HepG2 (cell line): Measurements from ENCODE around the gene FKBP8. TPM values are rescaled to one million over a fixed set of nuclear protein-coding genes. Genes with fewer than 3 reads are reported as not detected.

Source experiments
- BCL6 ChIP-seq: IDR thresholded peaks from 2 replicates; pipeline ENCODE4 v1.6.1; 2016; ENCODE audit warnings: missing genetic modification reagents, missing compliant biosample characterization
- ELF3 ChIP-seq: IDR thresholded peaks from 2 replicates; pipeline ENCODE4 v1.6.1; 2016; ENCODE audit warnings: missing genetic modification reagents, missing compliant biosample characterization
- IRF2 ChIP-seq: IDR thresholded peaks from 2 replicates; pipeline ENCODE4 v1.6.1; 2018; ENCODE audit warnings: missing genetic modification reagents, missing compliant biosample characterization
- KLF16 ChIP-seq, 2 experiments: sonication (generic) in 1 of 2; formaldehyde crosslinking in 1 of 2; IDR thresholded peaks; 2 replicates each; pipeline versions ENCODE4 v1.6.1 to v1.8.0; 2016 to 2023; ENCODE audit warnings: missing genetic modification reagents in 2 of 2, missing compliant biosample characterization in 1 of 2
- MED1 ChIP-seq: sonication (generic); formaldehyde crosslinking; IDR thresholded peaks from 2 replicates; pipeline ENCODE4 v1.4.0; 2020; ENCODE audit warnings: missing genetic modification reagents
- NFIB ChIP-seq: sonication (generic); formaldehyde crosslinking; IDR thresholded peaks from 2 replicates; pipeline ENCODE4 v1.9.0; 2021; ENCODE audit warnings: missing genetic modification reagents, mild to moderate bottlenecking, borderline replicate concordance
- NFKB2 ChIP-seq: sonication (generic); formaldehyde crosslinking; IDR thresholded peaks from 2 replicates; pipeline ENCODE4 v1.4.0; 2020; ENCODE audit warnings: missing genetic modification reagents, borderline replicate concordance
- ZEB1 ChIP-seq: IDR thresholded peaks from 2 replicates; pipeline ENCODE4 v1.6.1; 2012; ENCODE audit warnings: mild to moderate bottlenecking, low read depth, inconsistent platforms; ENCODE audit not compliant: insufficient replicate concordance
- ZNF263 ChIP-seq: sonication (generic); formaldehyde crosslinking; IDR thresholded peaks from 2 replicates; pipeline ENCODE4 v1.4.0; 2020; ENCODE audit warnings: missing genetic modification reagents
- ZNF629 ChIP-seq: sonication (generic); formaldehyde crosslinking; conservative IDR thresholded peaks from 2 replicates; pipeline ENCODE4 v1.5.0; 2020; ENCODE audit warnings: missing genetic modification reagents
- ZNF746 ChIP-seq: sonication (generic); formaldehyde crosslinking; IDR thresholded peaks from 2 replicates; pipeline ENCODE4 v1.8.0; 2022; ENCODE audit warnings: mild to moderate bottlenecking, missing genetic modification reagents
- polyA plus RNA-seq, 8 experiments: library from polyadenylated mRNA; depleted of rRNA in 3 of 8; stranded (reverse) in 7 of 8; unstranded in 1 of 8; fragments of >200 nt; fragmentation: Illumina TruSeq in 4 of 8; extraction: Trizol in 4 of 8; gene quantifications; 2 replicates each; pipeline versions ENCODE4 v1.2.1 to v1.2.3, GENCODE V29; 2011 to 2016; ENCODE audit warnings: low read depth in 4 of 8, missing spikeins in 1 of 8, mixed read lengths in 1 of 8; ENCODE audit not compliant: insufficient read depth in 1 of 8
- total RNA-seq, 5 experiments: library from RNA; depleted of rRNA; stranded (reverse); fragments of >200 nt; fragmentation: Illumina TruSeq; extraction: Trizol; gene quantifications; 2 replicates each; pipeline ENCODE4 v1.2.3, GENCODE V29; 2016; ENCODE audit warnings: low read depth in 1 of 5
- TF ChIP-seq, protein P1 (sequence below): sonication (generic); formaldehyde crosslinking; IDR thresholded peaks from 2 replicates; pipeline ENCODE4 v1.4.0; 2020; ENCODE audit warnings: missing genetic modification reagents, borderline replicate concordance
- TF ChIP-seq, protein P2 (sequence below): sonication (generic); formaldehyde crosslinking; IDR thresholded peaks from 2 replicates; pipeline ENCODE4 v1.4.0; 2020; ENCODE audit warnings: mild to moderate bottlenecking, missing genetic modification reagents
- TF ChIP-seq, protein P3 (sequence below): sonication (generic); formaldehyde crosslinking; IDR thresholded peaks from 2 replicates; pipeline ENCODE4 v1.4.0; 2020; ENCODE audit warnings: missing genetic modification reagents
- TF ChIP-seq, protein P4 (sequence below): sonication (generic); formaldehyde crosslinking; IDR thresholded peaks from 2 replicates; pipeline ENCODE4 v1.4.0; 2020; ENCODE audit warnings: missing genetic modification reagents, mild to moderate bottlenecking, borderline replicate concordance
- TF ChIP-seq, protein P5 (sequence below): IDR thresholded peaks from 2 replicates; pipeline ENCODE4 v1.6.1; 2016; ENCODE audit warnings: mild to moderate bottlenecking
- TF ChIP-seq, protein P6 (sequence below): sonication (generic); IDR thresholded peaks from 2 replicates; pipeline ENCODE4 v1.6.1; 2016; ENCODE audit warnings: low read depth, borderline replicate concordance

The FKBP8 gene
- total and polyA plus RNA-seq, 2 of the 13 experiments (the other 11 are each of a cell fraction or from before 2014, with no cell fraction given): 81.7 to 93.9 TPM

DNA sequence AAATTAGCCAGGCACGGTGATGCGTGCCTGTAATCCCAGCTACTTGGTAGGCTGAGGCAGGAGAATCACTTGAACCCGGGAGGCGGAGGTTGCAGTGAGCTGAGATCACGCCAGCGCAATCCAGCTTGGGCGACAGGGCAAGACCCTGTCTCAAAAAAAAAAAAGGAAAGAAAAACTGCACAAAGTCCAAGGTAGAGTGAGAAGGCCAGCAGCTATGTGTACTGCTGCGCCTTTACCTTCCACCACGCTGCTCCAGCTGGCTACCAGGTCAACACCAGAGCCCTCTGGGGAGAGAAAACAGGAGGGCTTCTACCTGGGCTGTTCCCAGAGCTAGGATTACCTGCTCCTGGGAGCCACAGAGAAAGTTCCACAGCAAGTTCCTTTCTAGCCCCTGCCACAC, 24.7 kb downstream of the FKBP8 start (continued):
- TF ChIP-seq IRF2 (CRISPR knock-in tag) (peak; percentile 34; the same call in 1 of the 2 replicates), ELF3 (peak; percentile 43), NFIB (CRISPR knock-in tag) (no peak), ZEB1 (peak; percentile 76), ZNF629 (peak; percentile 41; the same call in 1 of the 2 replicates), MED1 (peak; percentile 85), ZNF263 (CRISPR knock-in tag) (0 out of 2 replicates have a peak, but pooled peaks have one; percentile 41), ZNF746 (peak; percentile 67; the same call in 1 of the 2 replicates), KLF16 (CRISPR knock-in tag; IDR thresholded peaks at IDR 0.05) (peak in 1 of 2 experiments; percentile 48; a peak in 1 of 4 replicates), NFKB2 (CRISPR knock-in tag) (peak; percentile 27; the same call in 1 of the 2 replicates), BCL6 (CRISPR knock-in tag) (peak; percentile 85)
- TF ChIP-seq, protein P1, sequence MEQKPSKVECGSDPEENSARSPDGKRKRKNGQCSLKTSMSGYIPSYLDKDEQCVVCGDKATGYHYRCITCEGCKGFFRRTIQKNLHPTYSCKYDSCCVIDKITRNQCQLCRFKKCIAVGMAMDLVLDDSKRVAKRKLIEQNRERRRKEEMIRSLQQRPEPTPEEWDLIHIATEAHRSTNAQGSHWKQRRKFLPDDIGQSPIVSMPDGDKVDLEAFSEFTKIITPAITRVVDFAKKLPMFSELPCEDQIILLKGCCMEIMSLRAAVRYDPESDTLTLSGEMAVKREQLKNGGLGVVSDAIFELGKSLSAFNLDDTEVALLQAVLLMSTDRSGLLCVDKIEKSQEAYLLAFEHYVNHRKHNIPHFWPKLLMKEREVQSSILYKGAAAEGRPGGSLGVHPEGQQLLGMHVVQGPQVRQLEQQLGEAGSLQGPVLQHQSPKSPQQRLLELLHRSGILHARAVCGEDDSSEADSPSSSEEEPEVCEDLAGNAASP (CRISPR knock-in tag): peak; percentile 63; the same call in 1 of the 2 replicates
- TF ChIP-seq, protein P2, sequence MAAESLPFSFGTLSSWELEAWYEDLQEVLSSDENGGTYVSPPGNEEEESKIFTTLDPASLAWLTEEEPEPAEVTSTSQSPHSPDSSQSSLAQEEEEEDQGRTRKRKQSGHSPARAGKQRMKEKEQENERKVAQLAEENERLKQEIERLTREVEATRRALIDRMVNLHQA (CRISPR knock-in tag): no peak
- TF ChIP-seq, protein P3, sequence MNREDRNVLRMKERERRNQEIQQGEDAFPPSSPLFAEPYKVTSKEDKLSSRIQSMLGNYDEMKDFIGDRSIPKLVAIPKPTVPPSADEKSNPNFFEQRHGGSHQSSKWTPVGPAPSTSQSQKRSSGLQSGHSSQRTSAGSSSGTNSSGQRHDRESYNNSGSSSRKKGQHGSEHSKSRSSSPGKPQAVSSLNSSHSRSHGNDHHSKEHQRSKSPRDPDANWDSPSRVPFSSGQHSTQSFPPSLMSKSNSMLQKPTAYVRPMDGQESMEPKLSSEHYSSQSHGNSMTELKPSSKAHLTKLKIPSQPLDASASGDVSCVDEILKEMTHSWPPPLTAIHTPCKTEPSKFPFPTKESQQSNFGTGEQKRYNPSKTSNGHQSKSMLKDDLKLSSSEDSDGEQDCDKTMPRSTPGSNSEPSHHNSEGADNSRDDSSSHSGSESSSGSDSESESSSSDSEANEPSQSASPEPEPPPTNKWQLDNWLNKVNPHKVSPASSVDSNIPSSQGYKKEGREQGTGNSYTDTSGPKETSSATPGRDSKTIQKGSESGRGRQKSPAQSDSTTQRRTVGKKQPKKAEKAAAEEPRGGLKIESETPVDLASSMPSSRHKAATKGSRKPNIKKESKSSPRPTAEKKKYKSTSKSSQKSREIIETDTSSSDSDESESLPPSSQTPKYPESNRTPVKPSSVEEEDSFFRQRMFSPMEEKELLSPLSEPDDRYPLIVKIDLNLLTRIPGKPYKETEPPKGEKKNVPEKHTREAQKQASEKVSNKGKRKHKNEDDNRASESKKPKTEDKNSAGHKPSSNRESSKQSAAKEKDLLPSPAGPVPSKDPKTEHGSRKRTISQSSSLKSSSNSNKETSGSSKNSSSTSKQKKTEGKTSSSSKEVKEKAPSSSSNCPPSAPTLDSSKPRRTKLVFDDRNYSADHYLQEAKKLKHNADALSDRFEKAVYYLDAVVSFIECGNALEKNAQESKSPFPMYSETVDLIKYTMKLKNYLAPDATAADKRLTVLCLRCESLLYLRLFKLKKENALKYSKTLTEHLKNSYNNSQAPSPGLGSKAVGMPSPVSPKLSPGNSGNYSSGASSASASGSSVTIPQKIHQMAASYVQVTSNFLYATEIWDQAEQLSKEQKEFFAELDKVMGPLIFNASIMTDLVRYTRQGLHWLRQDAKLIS (CRISPR knock-in tag): no peak
- TF ChIP-seq, protein P4, sequence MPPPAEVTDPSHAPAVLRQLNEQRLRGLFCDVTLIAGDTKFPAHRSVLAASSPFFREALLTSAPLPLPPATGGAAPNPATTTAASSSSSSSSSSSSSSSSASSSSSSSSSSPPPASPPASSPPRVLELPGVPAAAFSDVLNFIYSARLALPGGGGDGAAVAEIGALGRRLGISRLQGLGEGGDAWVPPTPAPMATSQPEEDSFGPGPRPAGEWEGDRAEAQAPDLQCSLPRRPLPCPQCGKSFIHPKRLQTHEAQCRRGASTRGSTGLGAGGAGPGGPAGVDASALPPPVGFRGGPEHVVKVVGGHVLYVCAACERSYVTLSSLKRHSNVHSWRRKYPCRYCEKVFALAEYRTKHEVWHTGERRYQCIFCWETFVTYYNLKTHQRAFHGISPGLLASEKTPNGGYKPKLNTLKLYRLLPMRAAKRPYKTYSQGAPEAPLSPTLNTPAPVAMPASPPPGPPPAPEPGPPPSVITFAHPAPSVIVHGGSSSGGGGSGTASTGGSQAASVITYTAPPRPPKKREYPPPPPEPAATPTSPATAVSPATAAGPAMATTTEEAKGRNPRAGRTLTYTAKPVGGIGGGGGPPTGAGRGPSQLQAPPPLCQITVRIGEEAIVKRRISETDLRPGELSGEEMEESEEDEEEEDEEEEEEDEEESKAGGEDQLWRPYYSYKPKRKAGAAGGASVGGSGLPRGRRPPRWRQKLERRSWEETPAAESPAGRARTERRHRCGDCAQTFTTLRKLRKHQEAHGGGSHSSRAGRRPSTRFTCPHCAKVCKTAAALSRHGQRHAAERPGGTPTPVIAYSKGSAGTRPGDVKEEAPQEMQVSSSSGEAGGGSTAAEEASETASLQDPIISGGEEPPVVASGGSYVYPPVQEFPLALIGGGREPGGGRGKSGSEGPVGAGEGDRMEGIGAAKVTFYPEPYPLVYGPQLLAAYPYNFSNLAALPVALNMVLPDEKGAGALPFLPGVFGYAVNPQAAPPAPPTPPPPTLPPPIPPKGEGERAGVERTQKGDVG: no peak
- TF ChIP-seq, protein P5, sequence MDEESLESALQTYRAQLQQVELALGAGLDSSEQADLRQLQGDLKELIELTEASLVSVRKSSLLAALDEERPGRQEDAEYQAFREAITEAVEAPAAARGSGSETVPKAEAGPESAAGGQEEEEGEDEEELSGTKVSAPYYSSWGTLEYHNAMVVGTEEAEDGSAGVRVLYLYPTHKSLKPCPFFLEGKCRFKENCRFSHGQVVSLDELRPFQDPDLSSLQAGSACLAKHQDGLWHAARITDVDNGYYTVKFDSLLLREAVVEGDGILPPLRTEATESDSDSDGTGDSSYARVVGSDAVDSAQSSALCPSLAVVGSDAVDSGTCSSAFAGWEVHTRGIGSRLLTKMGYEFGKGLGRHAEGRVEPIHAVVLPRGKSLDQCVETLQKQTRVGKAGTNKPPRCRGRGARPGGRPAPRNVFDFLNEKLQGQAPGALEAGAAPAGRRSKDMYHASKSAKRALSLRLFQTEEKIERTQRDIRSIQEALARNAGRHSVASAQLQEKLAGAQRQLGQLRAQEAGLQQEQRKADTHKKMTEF (CRISPR knock-in tag): peak; percentile 27; the same call in 1 of the 2 replicates
- TF ChIP-seq, protein P6, sequence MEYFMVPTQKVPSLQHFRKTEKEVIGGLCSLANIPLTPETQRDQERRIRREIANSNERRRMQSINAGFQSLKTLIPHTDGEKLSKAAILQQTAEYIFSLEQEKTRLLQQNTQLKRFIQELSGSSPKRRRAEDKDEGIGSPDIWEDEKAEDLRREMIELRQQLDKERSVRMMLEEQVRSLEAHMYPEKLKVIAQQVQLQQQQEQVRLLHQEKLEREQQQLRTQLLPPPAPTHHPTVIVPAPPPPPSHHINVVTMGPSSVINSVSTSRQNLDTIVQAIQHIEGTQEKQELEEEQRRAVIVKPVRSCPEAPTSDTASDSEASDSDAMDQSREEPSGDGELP: peak; percentile 95
